Measurements from ENCODE around the gene RALGDS.

RALGDS gene

GRCh38 chr9:133119103-133119845 lies 1.8 kb downstream of the RALGDS start:
- no peak for DNase-seq (ENCODE audit: low spot score)

- no peak for DNase-seq (ENCODE audit: low spot score)
Observed at GRCh38 chr9:133118568-133118967, 2.5 kb downstream of the RALGDS start.

DNA sequence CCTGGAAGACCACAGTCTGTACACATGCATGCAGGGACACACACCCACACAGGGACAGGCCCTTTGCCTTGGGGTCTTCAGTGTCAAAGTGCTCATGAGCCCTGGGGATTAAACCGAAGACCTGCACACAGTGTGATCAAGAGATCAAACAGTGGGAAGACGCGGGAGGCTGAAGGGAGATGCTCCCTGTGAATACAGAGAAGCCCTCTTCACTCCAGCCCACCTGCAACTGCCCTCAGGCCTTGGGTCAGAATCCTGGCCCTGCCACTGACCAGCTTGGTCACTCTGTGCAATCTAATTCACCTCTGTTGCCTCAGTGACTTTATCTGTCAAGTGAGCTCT lies 2.9 kb downstream of the RALGDS start:
- DNase-seq (ENCODE audit: low spot score) = no peak

- DNase-seq (ENCODE audit: low spot score) = no peak
Observed at GRCh38 chr9:133117271-133118178, 3.5 kb downstream of the RALGDS start.

DNA sequence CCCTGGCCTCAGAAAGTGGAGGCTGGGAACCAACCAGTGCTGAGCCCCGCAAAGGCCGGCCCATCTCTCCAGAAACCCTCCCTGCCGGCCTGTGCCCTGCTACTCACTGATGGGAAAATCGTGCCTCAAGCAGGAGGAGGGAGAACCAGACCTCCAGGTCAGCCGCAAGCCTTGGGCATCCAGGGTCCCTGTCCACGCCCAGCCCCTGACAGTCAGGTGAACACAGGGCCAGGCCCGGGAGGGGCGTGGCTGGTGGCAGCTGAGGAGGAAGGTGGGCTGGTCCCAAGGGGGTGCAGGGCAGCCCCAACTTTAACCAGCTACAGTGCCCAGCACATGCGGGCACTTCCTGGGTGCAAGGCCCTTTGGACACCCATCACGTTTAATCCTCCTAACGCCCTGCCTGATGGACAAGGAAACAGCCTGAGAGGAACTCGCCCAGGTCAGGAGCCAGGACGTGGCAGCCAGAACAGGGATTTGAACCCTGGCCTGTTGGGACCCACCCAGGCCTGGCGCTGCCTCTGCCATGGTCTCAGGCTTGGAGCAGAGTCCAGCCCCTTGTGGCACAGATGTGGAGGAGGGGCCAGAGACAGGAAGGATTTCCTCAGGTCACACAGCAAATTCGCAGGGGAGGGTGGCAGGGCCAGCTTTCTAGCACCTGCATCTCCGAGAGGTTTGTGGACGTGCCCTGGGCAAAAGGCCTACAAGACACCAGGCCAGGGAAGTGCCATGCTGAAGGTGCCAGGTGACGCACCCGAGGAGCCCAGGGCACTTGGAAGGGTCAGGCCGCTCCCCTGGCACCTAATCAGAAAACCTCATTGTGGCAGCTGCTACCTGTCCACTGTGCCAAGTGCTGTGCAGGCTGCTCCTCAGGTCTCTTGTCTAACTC lies 4.5 kb downstream of the RALGDS start:
- DNase-seq (ENCODE audit: low spot score) = no peak

DNA sequence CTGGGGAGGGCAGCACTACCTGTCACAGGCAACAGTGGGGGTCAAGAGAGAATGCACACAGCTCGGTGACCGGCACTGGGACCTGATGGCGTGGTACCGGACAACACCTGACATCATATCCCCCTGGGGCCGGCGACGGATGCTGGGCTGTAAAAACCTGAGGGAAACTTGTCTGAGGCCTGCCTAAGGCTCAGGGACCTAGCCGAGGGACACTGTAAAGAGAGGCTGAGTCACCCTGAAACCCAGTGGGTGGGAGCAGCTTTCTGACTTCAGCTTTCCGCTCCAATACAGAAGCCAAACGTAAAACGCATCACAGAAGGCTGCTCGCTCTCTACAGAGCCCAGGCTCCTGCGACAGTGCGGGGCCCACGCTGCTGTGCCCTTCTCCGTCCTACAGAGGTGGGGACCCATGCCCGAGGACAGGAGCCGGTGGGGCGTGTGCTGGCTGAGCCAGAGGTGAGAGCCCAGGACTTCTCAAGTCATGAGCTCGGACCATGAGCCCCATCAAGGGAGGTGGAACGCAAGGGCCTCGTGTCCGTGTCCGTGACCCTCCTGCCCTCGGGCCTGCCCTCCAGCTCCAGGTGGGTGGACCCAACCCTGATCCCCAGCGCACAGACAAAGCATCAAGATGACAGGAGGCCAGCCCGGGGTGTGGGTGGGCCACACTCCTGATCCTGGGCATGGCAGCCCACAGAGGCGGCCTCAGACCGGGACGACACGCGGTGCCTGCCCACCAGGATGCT lies 5.3 kb downstream of the RALGDS start:
- peak; percentile 62 for DNase-seq (ENCODE audit: low spot score)

- no peak for DNase-seq (ENCODE audit: low spot score)
Observed at GRCh38 chr9:133114886-133115603, 6.0 kb downstream of the RALGDS start.

GRCh38 chr9:133113949-133114885 lies 6.8 kb downstream of the RALGDS start:
- no peak for DNase-seq (ENCODE audit: low spot score)

GRCh38 chr9:133113163-133113948 lies 7.7 kb downstream of the RALGDS start:
- peak; percentile 31 for DNase-seq (ENCODE audit: low spot score)

GRCh38 chr9:133112663-133113026 lies 8.4 kb downstream of the RALGDS start:
- peak; percentile 59 for DNase-seq (ENCODE audit: low spot score)

GRCh38 chr9:133111808-133112662 lies 9.0 kb downstream of the RALGDS start:
- no peak for DNase-seq (ENCODE audit: low spot score)

DNA sequence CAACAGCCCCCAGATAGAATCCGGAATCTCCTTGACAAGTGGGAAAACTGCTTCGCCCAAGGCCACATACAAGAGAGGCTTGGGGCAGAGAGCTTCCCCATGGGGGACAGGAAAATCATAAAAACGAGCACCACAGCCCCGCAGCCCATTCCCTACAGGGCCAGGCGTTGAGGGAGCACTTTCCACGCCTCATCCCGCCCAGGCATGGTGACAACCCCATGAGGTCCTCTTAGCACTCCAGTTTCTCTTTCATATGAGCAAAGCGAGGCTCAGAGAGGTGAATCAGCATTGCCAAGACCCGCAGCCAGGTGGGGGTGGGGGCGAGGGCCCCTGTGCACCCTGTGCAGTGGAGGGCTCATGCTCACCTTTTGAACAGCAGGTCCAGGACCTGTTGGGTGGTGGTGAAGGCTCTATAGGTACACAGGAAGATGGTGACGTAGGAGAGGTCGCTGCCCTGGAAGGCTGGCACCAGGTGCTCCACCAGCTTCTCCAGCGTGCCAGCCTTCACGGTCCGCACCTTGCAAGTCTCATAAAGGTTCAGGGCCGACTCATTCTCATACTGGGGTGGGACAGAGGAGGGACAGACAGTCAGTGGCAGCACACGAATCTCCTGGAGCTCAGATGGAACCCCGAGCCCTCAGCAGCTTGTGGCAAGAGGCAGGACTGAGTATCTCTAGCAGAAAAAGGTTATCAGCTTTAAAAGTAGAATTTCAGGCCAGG lies 10.9 kb downstream of the RALGDS start:
- DNase-seq (ENCODE audit: low spot score) = no peak

- DNase-seq (ENCODE audit: low spot score) = no peak
Observed at GRCh38 chr9:133108794-133109641, 12.0 kb downstream of the RALGDS start.

- DNase-seq (ENCODE audit: low spot score) = no peak
Observed at GRCh38 chr9:133107961-133108793, 12.9 kb downstream of the RALGDS start.

GRCh38 chr9:133107245-133107722 lies 13.8 kb downstream of the RALGDS start:
- DNase-seq (ENCODE audit: low spot score) = no peak

Measured in CD4-positive, alpha-beta T cell treated with Interleukin-2 at 100 ng/mL for 4 hours (primary cell).